ENCODE results near the gene CTSW. TPM values are rescaled to one million over a fixed set of nuclear protein-coding genes. Genes with fewer than 3 reads are reported as not detected.
A peak's percentile ranks its signal among the peaks of the same experiment; 100 is the strongest.

The CTSW gene
- total RNA-seq, 3 donors from 2014 or later (not counting 1 experiment from before 2014, with no cell fraction given): 765 to 1,016 (median 976) TPM

- Histone ChIP-seq H3K9me3 (ENCODE audit: control insufficient read depth, insufficient read depth, low read length) (no peaks in the 10 kb centered on the region), H3K36me3 (ENCODE audit: control insufficient read depth, insufficient read depth, low read length) (no peaks in the 10 kb centered on the region), H3K27me3 (ENCODE audit: control insufficient read depth, insufficient read depth, low read length) (peaks cover 5% of the 10 kb centered on the region), H3K27ac (ENCODE audit: low read length) (no peak overlapping the region), H3K4me1 (ENCODE audit: control insufficient read depth, insufficient read depth, low read length) (peaks cover 62% of the 10 kb centered on the region), H3K4me3 (ENCODE audit: low read length) (no peak overlapping the region)
- Mint-ChIP-seq H3K9me3 (no peaks in the 10 kb centered on the region), H3K36me3 (no peaks in the 10 kb centered on the region), H3K4me1 (peaks cover 20 to 32% of the 10 kb centered on the region in 2 donors), H3K27me3 (ENCODE audit: low read depth in 2 of 2) (peaks cover 0 to 2% of the 10 kb centered on the region in 2 donors), H3K4me3 (no peak overlapping the region), H3K27ac (peak overlapping the region in 1 of 2 donors; percentile 41)
- no peak for DNase-seq
- no peak for ATAC-seq
- WGBS (ENCODE audit: insufficient coverage): 96% methylated on average over 14 of the region's 14 CpGs
- TF ChIP-seq, protein P1, sequence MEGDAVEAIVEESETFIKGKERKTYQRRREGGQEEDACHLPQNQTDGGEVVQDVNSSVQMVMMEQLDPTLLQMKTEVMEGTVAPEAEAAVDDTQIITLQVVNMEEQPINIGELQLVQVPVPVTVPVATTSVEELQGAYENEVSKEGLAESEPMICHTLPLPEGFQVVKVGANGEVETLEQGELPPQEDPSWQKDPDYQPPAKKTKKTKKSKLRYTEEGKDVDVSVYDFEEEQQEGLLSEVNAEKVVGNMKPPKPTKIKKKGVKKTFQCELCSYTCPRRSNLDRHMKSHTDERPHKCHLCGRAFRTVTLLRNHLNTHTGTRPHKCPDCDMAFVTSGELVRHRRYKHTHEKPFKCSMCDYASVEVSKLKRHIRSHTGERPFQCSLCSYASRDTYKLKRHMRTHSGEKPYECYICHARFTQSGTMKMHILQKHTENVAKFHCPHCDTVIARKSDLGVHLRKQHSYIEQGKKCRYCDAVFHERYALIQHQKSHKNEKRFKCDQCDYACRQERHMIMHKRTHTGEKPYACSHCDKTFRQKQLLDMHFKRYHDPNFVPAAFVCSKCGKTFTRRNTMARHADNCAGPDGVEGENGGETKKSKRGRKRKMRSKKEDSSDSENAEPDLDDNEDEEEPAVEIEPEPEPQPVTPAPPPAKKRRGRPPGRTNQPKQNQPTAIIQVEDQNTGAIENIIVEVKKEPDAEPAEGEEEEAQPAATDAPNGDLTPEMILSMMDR (IDR thresholded peaks at IDR 0.05): no peak
- intact Hi-C loops (cut with micrococcal nuclease): no loop called here
Measured at GRCh38 chr11:65896034-65896999, 16.7 kb downstream of the CTSW start.

GRCh38 chr11:65897020-65897471 is 17.4 kb downstream of the CTSW start:
- DNase-seq (no peak), ATAC-seq (no peak)
- Mint-ChIP-seq H3K36me3 (no peaks in the 10 kb centered on the region), H3K27ac (peak overlapping the region in 1 of 2 donors; percentile 26), H3K4me3 (no peak overlapping the region), H3K4me1 (peaks cover 25 to 34% of the 10 kb centered on the region in 2 donors), H3K27me3 (ENCODE audit: low read depth in 2 of 2) (peaks cover 0 to 3% of the 10 kb centered on the region in 2 donors), H3K9me3 (no peaks in the 10 kb centered on the region)
- Histone ChIP-seq H3K4me3 (ENCODE audit: low read length) (no peak overlapping the region), H3K27me3 (ENCODE audit: control insufficient read depth, insufficient read depth, low read length) (peaks cover 5% of the 10 kb centered on the region), H3K36me3 (ENCODE audit: control insufficient read depth, insufficient read depth, low read length) (no peaks in the 10 kb centered on the region), H3K27ac (ENCODE audit: low read length) (no peak overlapping the region), H3K9me3 (ENCODE audit: control insufficient read depth, insufficient read depth, low read length) (no peaks in the 10 kb centered on the region), H3K4me1 (ENCODE audit: control insufficient read depth, insufficient read depth, low read length) (peaks cover 62% of the 10 kb centered on the region)
- intact Hi-C loops (cut with micrococcal nuclease): no loop called here
- TF ChIP-seq, protein P1 (IDR thresholded peaks at IDR 0.05): no peak
- WGBS (ENCODE audit: insufficient coverage): 95% methylated on average over 4 of the region's 4 CpGs

- Mint-ChIP-seq H3K27ac (peak overlapping the region; percentile 66 to 98), H3K4me3 (peak overlapping the region; percentile 88), H3K36me3 (no peaks in the 10 kb centered on the region), H3K27me3 (ENCODE audit: low read depth in 2 of 2) (peaks cover 0 to 5% of the 10 kb centered on the region in 2 donors), H3K9me3 (no peaks in the 10 kb centered on the region), H3K4me1 (peaks cover 18 to 31% of the 10 kb centered on the region in 2 donors)
- TF ChIP-seq, protein P1 (IDR thresholded peaks at IDR 0.05): no peak
- H3K27ac ChIP-seq (ENCODE audit: low read length): no peak overlapping the region
- 30% methylated on average over 28 of the region's 28 CpGs for WGBS (ENCODE audit: insufficient coverage)
- H3K9me3 ChIP-seq (ENCODE audit: control insufficient read depth, insufficient read depth, low read length): no peaks in the 10 kb centered on the region
- peaks cover 50% of the 10 kb centered on the region for H3K4me1 ChIP-seq (ENCODE audit: control insufficient read depth, insufficient read depth, low read length)
- peaks cover 5% of the 10 kb centered on the region for H3K27me3 ChIP-seq (ENCODE audit: control insufficient read depth, insufficient read depth, low read length)
- DNase-seq (no peak), ATAC-seq (no peak)
- no peaks in the 10 kb centered on the region for H3K36me3 ChIP-seq (ENCODE audit: control insufficient read depth, insufficient read depth, low read length)
- no peak overlapping the region for H3K4me3 ChIP-seq (ENCODE audit: low read length)
- intact Hi-C loops (cut with micrococcal nuclease): no loop called here
Measured at GRCh38 chr11:65898656-65899355, 19.2 kb downstream of the CTSW start.
